ENCODE measurements around the gene LSAMP. TPM values are rescaled to one million over a fixed set of nuclear protein-coding genes. Genes with fewer than 3 reads are reported as not detected.
"Not testable (repeated sequence)": the region's sequence is repeated elsewhere in the genome, so short reads cannot be mapped to it uniquely, and the experiment has no call there.

Gene LSAMP
- total RNA-seq, 1 donor from 2014 or later: 3.9 TPM

GRCh38 chr3:115804200-115804599 lies 641.1 kb downstream of the LSAMP start:
- intact Hi-C loops (cut with DNase I): no loop called here
- no peak for DNase-seq (ENCODE audit: extremely low spot score in 2 of 2)
- H3K4me3 ChIP-seq: no peak overlapping the region
- H3K27ac ChIP-seq: no peak overlapping the region
- H3K27me3 ChIP-seq: no peaks in the 10 kb centered on the region
- H3K36me3 ChIP-seq: no peaks in the 10 kb centered on the region
- no peak for TF ChIP-seq POLR2AphosphoS5 (IDR thresholded peaks at IDR 0.05; ENCODE audit: insufficient read depth in 1 of 2, low read depth in 1 of 2)
- TF ChIP-seq POLR2A (IDR thresholded peaks at IDR 0.05): no peak
- no peak for TF ChIP-seq CTCF (IDR thresholded peaks at IDR 0.05)
- H3K9me3 ChIP-seq: no peaks in the 10 kb centered on the region
- no peaks in the 10 kb centered on the region for H3K4me1 ChIP-seq

GRCh38 chr3:115803661-115804060 lies 641.6 kb downstream of the LSAMP start:
- H3K27me3 ChIP-seq: no peaks in the 10 kb centered on the region
- no peaks in the 10 kb centered on the region for H3K36me3 ChIP-seq
- intact Hi-C loops (cut with DNase I): no loop called here
- no peak for DNase-seq (ENCODE audit: extremely low spot score in 2 of 2)
- H3K27ac ChIP-seq: no peak overlapping the region
- no peaks in the 10 kb centered on the region for H3K4me1 ChIP-seq
- H3K9me3 ChIP-seq: no peaks in the 10 kb centered on the region
- H3K4me3 ChIP-seq: no peak overlapping the region
- TF ChIP-seq CTCF (IDR thresholded peaks at IDR 0.05) (no peak), POLR2A (IDR thresholded peaks at IDR 0.05) (no peak)

- H3K27me3 ChIP-seq: no peaks in the 10 kb centered on the region
- no peak overlapping the region for H3K27ac ChIP-seq
- no peak overlapping the region for H3K4me3 ChIP-seq
- TF ChIP-seq POLR2A (IDR thresholded peaks at IDR 0.05): no peak
- no peak for TF ChIP-seq CTCF (IDR thresholded peaks at IDR 0.05)
- no peak for TF ChIP-seq POLR2AphosphoS5 (IDR thresholded peaks at IDR 0.05; ENCODE audit: insufficient read depth in 1 of 2, low read depth in 1 of 2)
- H3K36me3 ChIP-seq: no peaks in the 10 kb centered on the region
- no peaks in the 10 kb centered on the region for H3K4me1 ChIP-seq
- H3K9me3 ChIP-seq: no peaks in the 10 kb centered on the region
- no peak for DNase-seq (ENCODE audit: extremely low spot score in 2 of 2)
- intact Hi-C loops (cut with DNase I): no loop called here
Observed at GRCh38 chr3:115800489-115801075, 644.7 kb downstream of the LSAMP start.

- H3K27me3 ChIP-seq; H3K36me3 ChIP-seq; H3K4me3 ChIP-seq; H3K27ac ChIP-seq; DNase-seq (ENCODE audit: extremely low spot score in 2 of 2); H3K4me1 ChIP-seq; intact Hi-C loops (cut with DNase I); H3K9me3 ChIP-seq: not testable (repeated sequence)
Observed at GRCh38 chr3:115800065-115800464, 645.2 kb downstream of the LSAMP start.

- Histone ChIP-seq H3K4me3 (no peak overlapping the region), H3K27ac (no peak overlapping the region), H3K36me3 (no peaks in the 10 kb centered on the region), H3K9me3 (no peaks in the 10 kb centered on the region), H3K27me3 (no peaks in the 10 kb centered on the region), H3K4me1 (no peaks in the 10 kb centered on the region)
- TF ChIP-seq POLR2A (IDR thresholded peaks at IDR 0.05) (no peak), CTCF (IDR thresholded peaks at IDR 0.05) (no peak), POLR2AphosphoS5 (IDR thresholded peaks at IDR 0.05; ENCODE audit: insufficient read depth in 1 of 2, low read depth in 1 of 2) (no peak)
- intact Hi-C loops (cut with DNase I): no loop called here
- no peak for DNase-seq (ENCODE audit: extremely low spot score in 2 of 2)
Observed at GRCh38 chr3:115792206-115792955, 652.9 kb downstream of the LSAMP start.

- H3K27ac ChIP-seq; DNase-seq (ENCODE audit: extremely low spot score in 2 of 2): not testable (repeated sequence)
Observed at GRCh38 chr3:115791271-115792153, 653.8 kb downstream of the LSAMP start.

More at GRCh38 chr3:115791271-115792153, 653.8 kb downstream of the LSAMP start:
- H3K4me3 ChIP-seq; H3K9me3 ChIP-seq; H3K27me3 ChIP-seq; H3K36me3 ChIP-seq; intact Hi-C loops (cut with DNase I); H3K4me1 ChIP-seq: not testable (repeated sequence)
